ENCODE data around the gene SSC4D. TPM values are rescaled to one million over a fixed set of nuclear protein-coding genes. Genes with fewer than 3 reads are reported as not detected.

SSC4D gene
- total and polyA plus RNA-seq, 9 of the 15 experiments (the other 6 are each of a cell fraction or from before 2014, with no cell fraction given), result 0.06 to 1.1 (median 0.85) TPM; not detected in 1

DNA sequence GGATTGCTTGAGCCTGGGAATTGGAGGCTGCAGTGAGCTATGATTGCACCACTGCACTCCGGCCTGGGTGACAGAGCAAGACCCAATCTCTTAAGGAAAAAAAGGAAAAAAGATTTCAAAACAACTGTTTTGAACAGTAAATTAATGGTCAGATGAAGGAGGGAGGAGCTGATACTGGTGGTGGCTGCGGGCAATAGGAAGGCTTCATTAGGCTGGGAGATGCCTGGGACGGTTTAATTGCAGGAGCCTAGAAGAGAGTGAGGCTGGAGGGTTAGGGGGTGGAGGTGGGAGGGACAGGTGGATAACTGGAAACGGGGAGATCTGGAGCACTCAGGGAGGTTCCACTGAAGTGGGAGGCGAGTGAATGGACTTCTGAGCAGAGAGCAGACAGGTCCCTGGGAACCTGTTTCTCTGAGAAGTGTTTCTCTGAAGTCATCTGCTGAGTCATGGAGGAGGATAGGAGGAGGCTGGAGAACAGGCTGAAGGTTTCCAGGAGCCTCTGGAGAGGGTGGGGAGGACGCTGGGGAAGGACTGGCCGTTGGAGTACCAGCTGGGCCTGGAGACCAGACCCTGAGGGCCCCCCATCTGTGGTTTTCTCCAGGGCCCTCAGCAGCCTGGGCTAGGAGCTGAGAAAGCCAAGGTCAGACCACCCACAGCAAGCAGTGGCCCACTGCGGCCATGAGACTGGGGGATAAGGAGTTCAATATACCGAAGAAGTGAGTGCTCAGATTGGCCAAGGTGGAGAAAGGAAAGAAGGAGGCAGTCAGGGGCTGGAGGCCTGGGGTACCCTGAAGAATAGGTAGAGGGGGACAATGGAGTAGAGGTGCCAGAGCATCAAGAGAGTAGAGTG is 36.3 kb downstream of the SSC4D start (continued):
- TF ChIP-seq BRCA1 (IDR thresholded peaks at IDR 0.05), result no peak
- no peak for TF ChIP-seq BRCA1 (CRISPR knock-in tag; IDR thresholded peaks at IDR 0.05)
- TF ChIP-seq MAFG (tag; conservative IDR thresholded peaks at IDR 0.05), result peak; percentile 99
- TF ChIP-seq NCOA6 (IDR thresholded peaks at IDR 0.05), result no peak
- TF ChIP-seq PCBP1 (IDR thresholded peaks at IDR 0.05; ENCODE audit: low read depth, low read length, poor library complexity, severe bottlenecking), result no peak
- no peak for TF ChIP-seq ZC3H8 (IDR thresholded peaks at IDR 0.05)
- peak; percentile 91 for TF ChIP-seq SMARCE1 (IDR thresholded peaks at IDR 0.05)
- TF ChIP-seq ZNF436 (CRISPR knock-in tag; IDR thresholded peaks at IDR 0.05), result no peak
- no peak for TF ChIP-seq GATAD2B (IDR thresholded peaks at IDR 0.05; ENCODE audit: borderline replicate concordance)
- 0 out of 2 replicates have a peak, but pooled peaks have one; percentile 68 for TF ChIP-seq STAT6 (CRISPR knock-in tag; IDR thresholded peaks at IDR 0.05)
- TF ChIP-seq SIRT6 (IDR thresholded peaks at IDR 0.05; ENCODE audit: low read depth, low read length), result no peak
- TF ChIP-seq MEF2D (tag; conservative IDR thresholded peaks at IDR 0.05; ENCODE audit: low read depth), result peak; percentile 44; the same call in 1 of the 2 replicates
- TF ChIP-seq, protein P1, sequence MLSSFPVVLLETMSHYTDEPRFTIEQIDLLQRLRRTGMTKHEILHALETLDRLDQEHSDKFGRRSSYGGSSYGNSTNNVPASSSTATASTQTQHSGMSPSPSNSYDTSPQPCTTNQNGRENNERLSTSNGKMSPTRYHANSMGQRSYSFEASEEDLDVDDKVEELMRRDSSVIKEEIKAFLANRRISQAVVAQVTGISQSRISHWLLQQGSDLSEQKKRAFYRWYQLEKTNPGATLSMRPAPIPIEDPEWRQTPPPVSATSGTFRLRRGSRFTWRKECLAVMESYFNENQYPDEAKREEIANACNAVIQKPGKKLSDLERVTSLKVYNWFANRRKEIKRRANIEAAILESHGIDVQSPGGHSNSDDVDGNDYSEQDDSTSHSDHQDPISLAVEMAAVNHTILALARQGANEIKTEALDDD (IDR thresholded peaks at IDR 0.05), result no peak
- TF ChIP-seq CUX1 (CRISPR knock-in tag; IDR thresholded peaks at IDR 0.05), result 0 out of 2 replicates have a peak, but pooled peaks have one; percentile 63
- TF ChIP-seq, protein P2, sequence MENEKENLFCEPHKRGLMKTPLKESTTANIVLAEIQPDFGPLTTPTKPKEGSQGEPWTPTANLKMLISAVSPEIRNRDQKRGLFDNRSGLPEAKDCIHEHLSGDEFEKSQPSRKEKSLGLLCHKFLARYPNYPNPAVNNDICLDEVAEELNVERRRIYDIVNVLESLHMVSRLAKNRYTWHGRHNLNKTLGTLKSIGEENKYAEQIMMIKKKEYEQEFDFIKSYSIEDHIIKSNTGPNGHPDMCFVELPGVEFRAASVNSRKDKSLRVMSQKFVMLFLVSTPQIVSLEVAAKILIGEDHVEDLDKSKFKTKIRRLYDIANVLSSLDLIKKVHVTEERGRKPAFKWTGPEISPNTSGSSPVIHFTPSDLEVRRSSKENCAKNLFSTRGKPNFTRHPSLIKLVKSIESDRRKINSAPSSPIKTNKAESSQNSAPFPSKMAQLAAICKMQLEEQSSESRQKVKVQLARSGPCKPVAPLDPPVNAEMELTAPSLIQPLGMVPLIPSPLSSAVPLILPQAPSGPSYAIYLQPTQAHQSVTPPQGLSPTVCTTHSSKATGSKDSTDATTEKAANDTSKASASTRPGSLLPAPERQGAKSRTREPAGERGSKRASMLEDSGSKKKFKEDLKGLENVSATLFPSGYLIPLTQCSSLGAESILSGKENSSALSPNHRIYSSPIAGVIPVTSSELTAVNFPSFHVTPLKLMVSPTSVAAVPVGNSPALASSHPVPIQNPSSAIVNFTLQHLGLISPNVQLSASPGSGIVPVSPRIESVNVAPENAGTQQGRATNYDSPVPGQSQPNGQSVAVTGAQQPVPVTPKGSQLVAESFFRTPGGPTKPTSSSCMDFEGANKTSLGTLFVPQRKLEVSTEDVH (IDR thresholded peaks at IDR 0.05; ENCODE audit: low read depth, partially characterized antibody), result peak; percentile 42
- peak; percentile 72 for TF ChIP-seq ZNF589 (CRISPR knock-in tag; IDR thresholded peaks at IDR 0.05; ENCODE audit: low read depth)
- no peak for TF ChIP-seq EHMT2 (IDR thresholded peaks at IDR 0.05)

All from K562 (cell line).